ENCODE measurements around the gene ZNF223.

- no peak for TF ChIP-seq POLR2AphosphoS5 (IDR thresholded peaks at IDR 0.05; ENCODE audit: low read depth, low read length)
- TF ChIP-seq SPI1 (IDR thresholded peaks at IDR 0.05; ENCODE audit: low read depth, low read length) = peak; percentile 72
- no peak for TF ChIP-seq POLR2A (IDR thresholded peaks at IDR 0.05; ENCODE audit: low read depth, low read length)
- TF ChIP-seq POU2F2 (IDR thresholded peaks at IDR 0.05; ENCODE audit: low read depth, low read length) = 0 out of 2 replicates have a peak, but pooled peaks have one; percentile 6
- TF ChIP-seq TAF1 (IDR thresholded peaks at IDR 0.05; ENCODE audit: low read depth, low read length) = no peak; the same call in 1 of the 2 replicates
- TF ChIP-seq PAX5 (IDR thresholded peaks at IDR 0.05; ENCODE audit: insufficient read depth, low read length, severe bottlenecking) = no peak
Observed at GRCh38 chr19:44093931-44094765, 42.3 kb downstream of the ZNF223 start, which contains the start of gene ZNF224.
